Measurements from ENCODE around the gene CENPC. TPM values are rescaled to one million over a fixed set of nuclear protein-coding genes. Genes with fewer than 3 reads are reported as not detected.
"Not testable (repeated sequence)": the region's sequence is repeated elsewhere in the genome, so short reads cannot be mapped to it uniquely, and the experiment has no call there.

CENPC gene
- total RNA-seq, 1 donor from 2014 or later = 17.3 TPM

DNA sequence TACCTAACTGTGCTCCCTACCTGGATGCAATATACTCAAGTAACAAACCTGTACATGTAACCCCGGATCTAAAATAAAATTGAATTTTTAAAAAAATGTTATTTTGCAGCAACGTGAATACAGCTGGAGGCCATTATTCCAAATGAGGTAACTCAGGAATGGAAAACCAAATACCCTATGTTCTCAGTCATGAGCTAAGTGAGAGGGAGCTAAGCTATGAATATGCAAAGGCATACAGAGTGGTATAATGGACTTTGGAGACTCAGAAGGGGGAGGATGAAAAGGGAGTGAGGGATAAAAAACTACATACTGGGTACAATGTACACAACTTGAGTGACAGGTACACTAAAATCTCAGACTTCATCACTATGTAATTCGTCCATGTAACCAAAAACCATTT, 78.6 kb downstream of the CENPC start:
- no peak for DNase-seq (ENCODE audit: low spot score)

GRCh38 chr4:67465763-67466052, 79.6 kb downstream of the CENPC start:
- no peak for DNase-seq (ENCODE audit: low spot score)

- no peak for DNase-seq (ENCODE audit: low spot score)
Measured at GRCh38 chr4:67465032-67465762, 80.1 kb downstream of the CENPC start.

GRCh38 chr4:67460574-67460973, 84.7 kb downstream of the CENPC start:
- DNase-seq (ENCODE audit: low spot score) = no peak

DNA sequence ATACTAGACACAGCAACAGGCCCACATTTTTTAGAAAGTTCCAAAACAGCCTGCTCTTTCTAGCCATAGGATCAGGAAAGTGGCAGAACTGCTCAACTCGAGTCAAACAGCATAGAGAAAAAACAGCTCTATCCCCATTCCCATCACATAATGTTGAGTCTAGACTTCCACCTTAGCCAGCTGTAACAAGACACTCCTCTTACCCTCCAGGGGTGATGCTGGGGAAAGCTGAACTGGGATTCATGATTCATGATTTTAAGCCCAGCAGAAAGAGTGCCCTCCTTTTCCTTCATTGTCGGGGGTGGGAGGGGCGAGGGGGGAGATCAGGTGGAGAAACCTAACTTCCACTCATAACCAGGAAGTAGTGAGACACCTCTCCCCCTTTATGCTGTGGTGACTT, 86.1 kb downstream of the CENPC start:
- no peak for DNase-seq (ENCODE audit: low spot score)

DNA sequence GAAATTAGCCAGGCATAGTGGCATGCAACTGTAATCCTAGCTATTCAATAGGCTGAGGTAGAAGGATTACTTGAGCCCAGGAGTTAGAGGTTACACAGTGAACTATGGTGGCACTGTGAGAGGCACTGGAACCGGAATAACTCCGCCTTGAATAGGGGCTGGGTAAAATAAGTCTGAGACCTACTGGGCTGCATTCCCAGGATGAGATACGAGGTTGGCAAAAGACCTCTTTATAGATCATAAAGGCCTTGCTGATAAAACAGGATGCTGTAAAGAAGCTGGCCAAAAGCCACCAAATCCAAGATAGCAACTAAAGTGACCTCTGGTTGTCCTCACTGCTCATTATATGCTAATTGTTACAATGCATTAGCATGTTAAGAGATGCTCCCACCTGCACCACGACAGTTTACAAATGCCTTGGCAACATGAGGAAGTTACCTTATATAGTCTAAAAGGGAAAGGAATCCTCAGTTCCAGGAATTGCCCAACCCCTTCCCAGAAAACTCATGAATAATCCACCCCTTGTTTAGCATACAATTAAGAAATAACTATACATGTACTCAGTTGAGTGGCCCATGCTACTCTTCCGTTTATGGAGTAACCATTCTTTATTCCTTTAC, 88.6 kb downstream of the CENPC start:
- DNase-seq (ENCODE audit: low spot score) = peak; percentile 26

DNA sequence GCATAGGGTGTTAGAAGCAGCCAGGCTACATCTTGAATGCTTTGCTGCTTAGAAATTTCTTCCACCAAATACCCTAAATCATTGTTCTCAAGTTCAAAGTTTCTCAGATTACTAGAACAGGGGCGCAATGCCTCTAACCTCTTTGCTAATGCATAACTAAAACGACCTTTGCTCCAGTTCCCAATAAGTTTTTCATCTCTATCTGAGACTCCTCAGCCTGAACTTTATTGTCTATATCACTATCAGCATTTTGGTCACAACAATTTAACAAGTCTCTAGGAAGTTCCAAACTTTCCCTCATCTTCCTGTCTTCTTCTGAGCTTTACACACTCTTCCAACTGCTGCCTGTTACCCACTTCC, 92.5 kb downstream of the CENPC start:
- not testable (repeated sequence) for DNase-seq (ENCODE audit: low spot score)

DNA sequence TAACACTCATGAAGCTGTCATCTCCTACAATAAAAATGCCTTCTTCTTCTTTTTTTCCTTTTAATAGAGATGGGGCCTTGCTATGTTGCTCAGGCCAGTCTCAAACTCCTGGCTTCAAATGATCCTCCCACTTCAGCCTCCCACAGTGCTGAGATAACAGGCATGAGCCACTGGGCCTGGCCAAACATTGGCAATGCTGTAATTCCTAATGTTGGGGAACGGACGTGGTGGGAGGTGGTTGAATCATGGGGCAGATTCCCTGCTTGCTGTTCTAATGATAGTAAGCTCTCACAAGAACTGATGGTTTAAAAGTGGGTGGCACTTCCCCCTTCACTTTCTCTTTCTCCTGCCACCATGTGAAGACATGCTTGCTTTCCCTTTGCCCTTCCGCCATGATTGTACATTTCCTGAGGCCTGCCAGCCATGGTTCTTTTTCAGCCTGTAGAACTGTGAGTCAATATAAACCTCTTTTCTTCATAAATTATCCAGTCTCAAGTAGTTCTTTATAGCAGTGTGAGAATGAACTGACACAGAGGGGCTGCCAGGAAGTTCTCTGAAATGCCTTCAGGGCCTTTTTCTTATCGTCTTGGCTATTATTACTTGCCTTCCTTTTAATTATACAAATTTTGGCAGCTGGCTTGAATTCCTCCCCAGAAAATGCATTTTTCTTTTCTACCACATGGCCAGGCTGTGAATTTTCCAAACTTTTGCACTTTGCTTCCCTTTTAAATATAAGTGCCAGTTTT, 93.0 kb downstream of the CENPC start:
- no peak for DNase-seq (ENCODE audit: low spot score)

- no peak for DNase-seq (ENCODE audit: low spot score)
Measured at GRCh38 chr4:67451464-67451863, 93.8 kb downstream of the CENPC start.

DNA sequence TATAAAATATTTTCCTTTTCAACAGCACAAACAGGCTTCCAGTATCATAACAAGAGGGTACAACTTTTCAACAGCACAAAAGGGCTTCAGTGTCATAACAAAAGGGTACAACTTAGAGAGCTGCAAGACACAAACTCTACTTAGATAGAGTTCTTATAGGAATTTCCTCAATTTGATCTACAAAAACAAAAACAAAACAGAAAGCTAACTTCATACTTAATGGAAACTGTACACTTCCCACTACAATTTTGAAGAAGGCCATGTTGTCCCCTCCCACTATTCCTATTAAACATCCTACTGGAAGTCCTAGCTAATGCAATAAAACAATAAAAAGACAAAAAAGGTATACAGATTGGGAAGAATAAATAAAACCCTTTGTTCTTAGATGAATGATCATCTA, 96.7 kb downstream of the CENPC start:
- DNase-seq (ENCODE audit: low spot score) = no peak

DNA sequence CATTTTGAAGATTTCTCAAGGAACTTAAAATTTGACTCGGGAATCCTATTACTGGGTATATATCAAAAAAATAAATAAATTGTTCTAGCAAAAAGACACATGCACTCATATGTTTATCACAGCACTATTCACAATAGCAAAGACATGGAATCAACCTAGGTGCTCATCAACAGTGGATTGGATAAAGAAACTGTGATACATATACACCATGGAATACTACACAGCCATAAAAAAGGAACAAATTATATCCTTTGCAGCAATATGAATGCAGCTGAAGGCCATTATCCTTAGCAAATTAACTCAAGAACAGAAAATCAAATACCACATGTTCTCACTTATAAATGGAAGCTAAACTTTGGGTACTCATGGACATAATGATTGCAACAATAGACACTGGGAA, 97.4 kb downstream of the CENPC start:
- no peak for DNase-seq (ENCODE audit: low spot score)

- no peak for DNase-seq (ENCODE audit: low spot score)
Measured at GRCh38 chr4:67446811-67447210, 98.5 kb downstream of the CENPC start.

- DNase-seq (ENCODE audit: low spot score) = not testable (repeated sequence)
Measured at GRCh38 chr4:67445881-67446280, 99.4 kb downstream of the CENPC start.

GRCh38 chr4:67438975-67439374, 106.3 kb downstream of the CENPC start:
- no peak for DNase-seq (ENCODE audit: low spot score)

DNA sequence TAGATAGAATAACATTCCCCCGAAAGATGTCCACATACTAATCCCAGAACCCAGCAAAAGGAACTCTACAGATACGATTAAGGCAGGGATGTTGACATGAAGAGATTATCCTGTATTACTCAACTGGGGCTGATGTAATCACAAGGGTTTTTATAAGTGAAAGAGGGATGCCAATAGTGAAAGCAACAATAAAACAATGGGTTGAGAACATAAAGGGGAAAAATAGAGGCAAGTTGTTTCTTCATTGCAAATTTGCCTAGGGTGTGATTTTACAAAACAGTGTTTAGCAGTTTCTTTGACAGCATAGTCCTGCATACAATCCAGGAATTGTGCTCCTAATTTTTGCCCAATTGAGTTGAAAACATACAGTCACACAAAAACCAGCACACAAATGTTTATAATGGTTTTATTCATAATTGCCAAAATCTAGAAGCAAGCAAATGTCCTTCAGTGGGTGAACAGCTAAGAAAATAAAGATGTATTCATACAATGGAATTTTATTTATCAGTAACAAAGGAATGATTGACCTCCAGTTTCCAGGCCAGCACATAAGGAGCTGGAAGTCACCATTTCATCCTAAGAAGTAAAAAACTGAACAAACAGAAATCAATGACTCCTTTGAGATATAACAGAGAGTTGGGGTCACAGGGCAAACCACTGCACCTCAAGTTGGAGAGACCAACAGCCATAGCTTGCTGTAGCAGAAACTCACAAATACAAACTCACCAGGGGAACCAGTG, 107.2 kb downstream of the CENPC start:
- no peak for DNase-seq (ENCODE audit: low spot score)

DNA sequence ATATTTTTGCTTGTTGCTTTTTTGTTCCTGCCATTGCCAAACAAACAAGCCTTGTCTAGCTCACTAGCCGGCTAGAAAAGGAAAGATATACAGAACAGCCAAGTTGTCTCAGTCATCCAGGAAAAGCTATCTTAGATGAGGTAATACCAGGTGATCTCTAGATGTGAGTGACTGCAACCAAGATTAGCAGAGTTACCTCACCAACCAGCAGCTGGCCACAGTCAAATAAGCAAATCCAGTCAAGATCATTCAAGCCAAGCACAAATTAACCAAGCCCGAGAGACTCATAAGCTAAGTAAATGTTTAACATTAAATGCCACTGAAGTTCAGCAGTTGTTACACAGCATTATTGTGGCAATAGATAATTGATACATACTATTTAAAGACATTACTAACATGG, 108.6 kb downstream of the CENPC start:
- DNase-seq (ENCODE audit: low spot score) = no peak

DNA sequence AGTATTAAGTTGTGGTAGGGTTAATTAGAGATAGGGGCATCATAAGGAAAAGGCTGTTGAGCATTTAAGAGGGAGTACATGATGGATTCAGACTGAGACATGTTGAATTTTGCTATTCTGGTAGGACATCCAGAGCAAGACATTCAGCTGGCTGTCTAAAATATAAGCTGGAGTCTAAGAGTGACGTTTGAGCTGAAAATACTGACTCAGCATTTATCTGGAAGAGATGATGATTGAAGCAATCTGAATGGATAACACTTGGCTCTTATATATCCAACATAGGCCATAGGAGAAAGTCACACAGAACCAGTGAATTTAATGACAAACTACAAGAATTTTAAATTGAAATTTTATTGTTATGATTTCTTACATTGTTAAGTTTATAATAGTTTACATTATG, 114.3 kb downstream of the CENPC start:
- no peak for DNase-seq (ENCODE audit: low spot score)

GRCh38 chr4:67428819-67429218, 116.5 kb downstream of the CENPC start:
- DNase-seq (ENCODE audit: low spot score) = no peak
